Astrocyte (in vitro differentiated cells and primary cell): ENCODE results near the gene CSNK1G2. TPM values are rescaled to one million over a fixed set of nuclear protein-coding genes. Genes with fewer than 3 reads are reported as not detected.

Source experiments
- DNase-seq: peaks from one replicate; pipeline ENCODE4 v3.0.0-alpha.2; 2010; ENCODE audit warnings: low read depth
- FAIRE-seq: peaks from 2 replicates; lab custom pipeline; 2011; peaks lifted over from hg19 to GRCh38; lab: Jason Lieb, UNC
- H2AFZ ChIP-seq: 2 replicates; pipeline ENCODE4 v1.6.0; 2012; ENCODE audit warnings: low read depth, low read length, inconsistent platforms
- H3K27ac ChIP-seq: 2 replicates; pipeline ENCODE4 v1.5.1; 2011; ENCODE audit warnings: low read depth, low read length, inconsistent platforms
- H3K27me3 ChIP-seq: 2 replicates; pipeline ENCODE4 v1.6.0; 2011; ENCODE audit warnings: low read length, inconsistent platforms; ENCODE audit not compliant: insufficient read depth
- H3K36me3 ChIP-seq: 2 replicates; pipeline ENCODE4 v1.5.1; 2011; ENCODE audit warnings: low read length, inconsistent platforms; ENCODE audit not compliant: insufficient read depth
- H3K4me1 ChIP-seq: 2 replicates; pipeline ENCODE4 v1.5.1; 2011; ENCODE audit warnings: low read length, inconsistent platforms; ENCODE audit not compliant: insufficient read depth
- H3K4me2 ChIP-seq: 2 replicates; pipeline ENCODE4 v1.6.0; 2012; ENCODE audit warnings: low read length, inconsistent platforms
- H3K4me3 ChIP-seq: 2 replicates; pipeline ENCODE4 v1.5.1; 2011; ENCODE audit warnings: low read depth, mild to moderate bottlenecking, low read length, inconsistent platforms; ENCODE audit not compliant: insufficient read depth
- H3K79me2 ChIP-seq: 2 replicates; pipeline ENCODE4 v1.6.0; 2012; ENCODE audit warnings: mild to moderate bottlenecking, low read length, inconsistent platforms; ENCODE audit not compliant: insufficient read depth
- H3K9ac ChIP-seq: 2 replicates; pipeline ENCODE4 v1.6.0; 2012; ENCODE audit warnings: mild to moderate bottlenecking, low read length, inconsistent platforms
- H3K9me3 ChIP-seq: 2 replicates; pipeline ENCODE4 v1.5.1; 2012; ENCODE audit warnings: low read depth, mild to moderate bottlenecking, low read length, inconsistent platforms; ENCODE audit not compliant: insufficient read depth
- H4K20me1 ChIP-seq: 2 replicates; pipeline ENCODE4 v1.6.0; 2012; ENCODE audit warnings: low read length, inconsistent platforms; ENCODE audit not compliant: insufficient read depth
- H3K27ac Mint-ChIP-seq: one replicate; pipeline ENCODE4 v1.8.0; 2021; ENCODE audit warnings: mild to moderate bottlenecking, mixed read lengths; ENCODE audit not compliant: unreplicated experiment
- H3K27me3 Mint-ChIP-seq: one replicate; pipeline ENCODE4 v1.8.0; 2021; ENCODE audit warnings: low read depth, mixed read lengths; ENCODE audit not compliant: unreplicated experiment
- H3K36me3 Mint-ChIP-seq: one replicate; pipeline ENCODE4 v1.8.0; 2021; ENCODE audit warnings: low read depth, mixed read lengths; ENCODE audit not compliant: unreplicated experiment
- H3K4me1 Mint-ChIP-seq: one replicate; pipeline ENCODE4 v1.8.0; 2021; ENCODE audit warnings: low read depth, mixed read lengths; ENCODE audit not compliant: unreplicated experiment
- H3K4me3 Mint-ChIP-seq: one replicate; pipeline ENCODE4 v1.8.0; 2021; ENCODE audit warnings: mild to moderate bottlenecking, moderate library complexity, mixed read lengths; ENCODE audit not compliant: unreplicated experiment
- H3K9me3 Mint-ChIP-seq: one replicate; pipeline ENCODE4 v1.8.0; 2021; ENCODE audit warnings: mild to moderate bottlenecking, mixed read lengths; ENCODE audit not compliant: unreplicated experiment
- CTCF ChIP-seq: IDR thresholded peaks from 2 replicates; pipeline ENCODE4 v1.5.1; 2011; ENCODE audit warnings: low read depth, mild to moderate bottlenecking, inconsistent platforms, low read length, moderate library complexity; ENCODE audit not compliant: insufficient read depth
- EZH2 ChIP-seq: IDR thresholded peaks from 2 replicates; pipeline ENCODE4 v1.6.1; 2012; ENCODE audit warnings: mild to moderate bottlenecking, low read length, inconsistent platforms; ENCODE audit not compliant: insufficient read depth
- total RNA-seq: library from RNA; stranded (reverse); gene quantifications from 2 replicates; pipeline ENCODE4 v1.2.1, GENCODE V29; 2021

Gene CSNK1G2
- total RNA-seq, 1 donor from 2014 or later: 64.1 TPM

- Histone ChIP-seq H3K27ac (no peak overlapping the region), H3K79me2 (peaks cover 64% of the 10 kb centered on the region), H3K36me3 (no peaks in the 10 kb centered on the region), H3K4me3 (no peak overlapping the region), H3K4me1 (peaks cover 5% of the 10 kb centered on the region), H3K27me3 (no peaks in the 10 kb centered on the region), H3K4me2 (no peak overlapping the region), H3K9ac (no peak overlapping the region), H2AFZ (no peak overlapping the region), H4K20me1 (peaks cover 57% of the 10 kb centered on the region), H3K9me3 (no peaks in the 10 kb centered on the region)
- DNase-seq: no peak
- no peaks in the 10 kb centered on the region for H3K9me3 Mint-ChIP-seq
- no peaks in the 10 kb centered on the region for H3K27me3 Mint-ChIP-seq
- peaks cover 2% of the 10 kb centered on the region for H3K36me3 Mint-ChIP-seq
- TF ChIP-seq EZH2 (no peak), CTCF (no peak)
- peaks cover 7% of the 10 kb centered on the region for H3K4me1 Mint-ChIP-seq
- FAIRE-seq: no peak
- no peak overlapping the region for H3K27ac Mint-ChIP-seq
- no peak overlapping the region for H3K4me3 Mint-ChIP-seq
These were observed 28.0 kb upstream of the CSNK1G2 start for GRCh38 chr19:1912760-1913505.

- no peaks in the 10 kb centered on the region for H3K9me3 Mint-ChIP-seq
- peaks cover 2% of the 10 kb centered on the region for H3K36me3 Mint-ChIP-seq
- peaks cover 7% of the 10 kb centered on the region for H3K4me1 Mint-ChIP-seq
- Histone ChIP-seq H3K9me3 (no peaks in the 10 kb centered on the region), H4K20me1 (peaks cover 50% of the 10 kb centered on the region), H3K9ac (no peak overlapping the region), H2AFZ (no peak overlapping the region), H3K4me3 (no peak overlapping the region), H3K4me2 (no peak overlapping the region), H3K36me3 (no peaks in the 10 kb centered on the region), H3K27me3 (no peaks in the 10 kb centered on the region), H3K4me1 (peaks cover 5% of the 10 kb centered on the region), H3K27ac (no peak overlapping the region), H3K79me2 (peaks cover 55% of the 10 kb centered on the region)
- no peak for FAIRE-seq
- DNase-seq: no peak
- H3K27me3 Mint-ChIP-seq: no peaks in the 10 kb centered on the region
- H3K27ac Mint-ChIP-seq: no peak overlapping the region
- no peak overlapping the region for H3K4me3 Mint-ChIP-seq
- TF ChIP-seq EZH2: no peak
- no peak for TF ChIP-seq CTCF
These were observed 27.0 kb upstream of the CSNK1G2 start for GRCh38 chr19:1913781-1914577.
